ENCODE results near the gene CNOT11. TPM values are rescaled to one million over a fixed set of nuclear protein-coding genes. Genes with fewer than 3 reads are reported as not detected.

CNOT11 gene
- total and polyA plus RNA-seq, 2 of the 13 experiments (the other 11 are each of a cell fraction or from before 2014, with no cell fraction given): 114 to 209 TPM

GRCh38 chr2:101238930-101239759 lies 13.5 kb upstream of the CNOT11 start (continued):
- peak; percentile 14; the same call in 1 of the 2 replicates for TF ChIP-seq NR2F6 (IDR thresholded peaks at IDR 0.05)
- TF ChIP-seq NR2F6 (CRISPR knock-in tag; IDR thresholded peaks at IDR 0.05): peak; percentile 63; the same call in 1 of the 2 replicates
- TF ChIP-seq EP300 (IDR thresholded peaks at IDR 0.05; ENCODE audit: low read depth in 2 of 2, low read length in 2 of 2): peak in 1 of 2 experiments; percentile 76; a peak in 2 of 4 replicates
- TF ChIP-seq EP300 (CRISPR knock-in tag; IDR thresholded peaks at IDR 0.05; ENCODE audit: borderline replicate concordance): no peak
- peak; percentile 91 for TF ChIP-seq ZNF710 (CRISPR knock-in tag; IDR thresholded peaks at IDR 0.05; ENCODE audit: borderline replicate concordance)
- TF ChIP-seq TSC22D2 (CRISPR knock-in tag; IDR thresholded peaks at IDR 0.05; ENCODE audit: borderline replicate concordance): 0 out of 2 replicates have a peak, but pooled peaks have one; percentile 29
- TF ChIP-seq GATA4 (IDR thresholded peaks at IDR 0.05; ENCODE audit: borderline replicate concordance, low read depth): peak; percentile 81
- TF ChIP-seq HES4 (CRISPR knock-in tag; IDR thresholded peaks at IDR 0.05; ENCODE audit: borderline replicate concordance): no peak
- TF ChIP-seq THYN1 (CRISPR knock-in tag; IDR thresholded peaks at IDR 0.05; ENCODE audit: borderline replicate concordance, low read depth): no peak
- no peak for TF ChIP-seq ZNF83 (CRISPR knock-in tag; IDR thresholded peaks at IDR 0.05; ENCODE audit: borderline replicate concordance)
- peak; percentile 87 for TF ChIP-seq POLR2AphosphoS5 (IDR thresholded peaks at IDR 0.05; ENCODE audit: low read depth, low read length)
- no peak for TF ChIP-seq SNAPC5 (CRISPR knock-in tag; IDR thresholded peaks at IDR 0.05; ENCODE audit: borderline replicate concordance)
- TF ChIP-seq HIVEP1 (CRISPR knock-in tag; IDR thresholded peaks at IDR 0.05): no peak
- TF ChIP-seq NCOA2 (CRISPR knock-in tag; IDR thresholded peaks at IDR 0.05): peak; percentile 69
- no peak for TF ChIP-seq ELK4 (CRISPR knock-in tag; IDR thresholded peaks at IDR 0.05; ENCODE audit: borderline replicate concordance)
- no peak for TF ChIP-seq RFX3 (CRISPR knock-in tag; IDR thresholded peaks at IDR 0.05)
- TF ChIP-seq ZNF333 (CRISPR knock-in tag; IDR thresholded peaks at IDR 0.05; ENCODE audit: borderline replicate concordance): no peak
- no peak for TF ChIP-seq NR1H2 (CRISPR knock-in tag; IDR thresholded peaks at IDR 0.05; ENCODE audit: borderline replicate concordance, low read depth)
- peak; percentile 53; the same call in 1 of the 2 replicates for TF ChIP-seq ARID4A (CRISPR knock-in tag; IDR thresholded peaks at IDR 0.05; ENCODE audit: borderline replicate concordance)
- TF ChIP-seq TARDBP (CRISPR knock-in tag; IDR thresholded peaks at IDR 0.05): peak; percentile 78

All from HepG2 (cell line).